Activated naive CD4-positive, alpha-beta T cell treated with anti-CD3 and anti-CD28 coated beads, Interleukin-2, amount 50 U/mL, for 16 hours (primary cell): ENCODE data around the gene SHISAL2A.

ENCODE experiments used
- DNase-seq: peaks from one replicate; pipeline ENCODE4 v3.0.0-alpha.2; 2020

The SHISAL2A gene

DNA sequence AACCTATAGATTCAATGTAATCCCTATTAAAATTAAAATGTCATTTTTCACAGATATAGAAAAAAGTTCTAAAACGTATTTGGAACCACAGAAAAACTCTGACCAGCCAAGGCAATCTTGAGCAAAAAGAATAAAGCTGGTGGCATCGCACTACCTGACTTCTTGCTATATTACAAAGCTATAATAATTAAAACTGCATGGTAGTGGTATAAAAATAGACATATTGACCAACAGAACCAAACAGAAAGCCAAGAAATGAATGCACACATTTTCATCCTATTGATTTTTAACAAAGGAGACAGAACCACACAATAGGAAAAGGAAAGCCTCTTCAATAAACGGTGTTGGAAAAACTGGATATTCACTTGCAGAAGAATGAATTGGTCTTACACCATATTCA is 9.2 kb upstream of the SHISAL2A start:
- DNase-seq = no peak

DNA sequence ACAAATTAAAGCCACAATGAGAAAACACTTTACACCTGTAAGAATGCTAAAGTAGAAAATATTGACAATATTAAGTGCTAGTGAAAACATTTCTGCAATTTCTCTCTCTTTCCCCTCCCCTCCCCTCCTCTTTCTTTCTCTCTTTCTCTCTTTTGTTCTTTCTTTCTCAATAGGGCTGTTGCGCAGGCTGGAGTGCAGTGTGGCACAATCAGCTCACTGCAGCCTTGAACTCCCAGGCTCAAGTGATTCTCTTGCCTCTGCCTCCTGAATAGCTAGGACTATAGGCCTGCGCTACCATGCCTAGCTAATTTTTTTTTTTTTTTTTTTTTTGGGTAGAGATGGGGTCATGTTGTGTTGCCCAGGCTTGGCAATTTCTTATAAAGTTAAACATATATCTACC is 5.9 kb upstream of the SHISAL2A start:
- no peak for DNase-seq

DNA sequence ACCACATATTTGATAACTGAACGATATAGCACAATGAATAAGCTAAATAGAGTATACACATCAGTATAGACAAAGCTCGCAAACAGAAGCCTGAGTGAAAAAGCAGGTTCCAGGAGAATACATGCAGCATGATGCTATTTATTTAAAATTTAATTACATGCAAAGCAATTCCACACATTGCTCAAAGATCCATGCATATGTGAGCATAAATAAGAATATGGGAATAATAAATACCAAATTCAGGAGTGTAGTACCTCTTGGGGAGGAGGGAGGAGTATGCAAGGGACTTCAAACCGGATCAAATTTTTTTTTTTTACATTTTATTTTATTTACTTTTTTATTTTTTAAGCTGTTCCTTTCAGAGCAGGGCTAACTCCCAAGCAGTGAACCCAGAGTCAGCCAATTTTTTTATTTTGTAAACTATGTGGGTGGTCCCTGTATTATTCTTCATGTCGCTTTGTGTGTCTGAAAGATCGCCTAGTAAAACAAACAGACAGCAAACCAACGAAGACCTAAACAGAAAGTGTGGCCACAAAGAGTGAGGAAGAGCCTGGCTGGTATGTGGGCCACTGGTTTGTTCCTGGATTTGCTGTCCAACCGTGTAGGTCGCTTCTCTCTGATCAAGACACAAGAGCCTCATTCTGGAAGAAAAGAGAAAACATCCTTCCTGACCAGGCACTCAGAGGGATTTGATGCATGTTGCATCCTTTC is 4.2 kb upstream of the SHISAL2A start:
- DNase-seq = no peak

GRCh38 chr1:52629325-52629643 is 3.7 kb upstream of the SHISAL2A start:
- DNase-seq = no peak

GRCh38 chr1:52629667-52630066 is 3.3 kb upstream of the SHISAL2A start:
- no peak for DNase-seq

GRCh38 chr1:52631759-52632331 is 1.1 kb upstream of the SHISAL2A start:
- no peak for DNase-seq

- DNase-seq = peak; percentile 52
Observed at GRCh38 chr1:52633291-52633754, 355 bp downstream of the SHISAL2A start.

- peak; percentile 13 for DNase-seq
Observed at GRCh38 chr1:52634111-52634510, 1.1 kb downstream of the SHISAL2A start.

GRCh38 chr1:52635321-52636089 is 2.5 kb downstream of the SHISAL2A start:
- DNase-seq = no peak

DNA sequence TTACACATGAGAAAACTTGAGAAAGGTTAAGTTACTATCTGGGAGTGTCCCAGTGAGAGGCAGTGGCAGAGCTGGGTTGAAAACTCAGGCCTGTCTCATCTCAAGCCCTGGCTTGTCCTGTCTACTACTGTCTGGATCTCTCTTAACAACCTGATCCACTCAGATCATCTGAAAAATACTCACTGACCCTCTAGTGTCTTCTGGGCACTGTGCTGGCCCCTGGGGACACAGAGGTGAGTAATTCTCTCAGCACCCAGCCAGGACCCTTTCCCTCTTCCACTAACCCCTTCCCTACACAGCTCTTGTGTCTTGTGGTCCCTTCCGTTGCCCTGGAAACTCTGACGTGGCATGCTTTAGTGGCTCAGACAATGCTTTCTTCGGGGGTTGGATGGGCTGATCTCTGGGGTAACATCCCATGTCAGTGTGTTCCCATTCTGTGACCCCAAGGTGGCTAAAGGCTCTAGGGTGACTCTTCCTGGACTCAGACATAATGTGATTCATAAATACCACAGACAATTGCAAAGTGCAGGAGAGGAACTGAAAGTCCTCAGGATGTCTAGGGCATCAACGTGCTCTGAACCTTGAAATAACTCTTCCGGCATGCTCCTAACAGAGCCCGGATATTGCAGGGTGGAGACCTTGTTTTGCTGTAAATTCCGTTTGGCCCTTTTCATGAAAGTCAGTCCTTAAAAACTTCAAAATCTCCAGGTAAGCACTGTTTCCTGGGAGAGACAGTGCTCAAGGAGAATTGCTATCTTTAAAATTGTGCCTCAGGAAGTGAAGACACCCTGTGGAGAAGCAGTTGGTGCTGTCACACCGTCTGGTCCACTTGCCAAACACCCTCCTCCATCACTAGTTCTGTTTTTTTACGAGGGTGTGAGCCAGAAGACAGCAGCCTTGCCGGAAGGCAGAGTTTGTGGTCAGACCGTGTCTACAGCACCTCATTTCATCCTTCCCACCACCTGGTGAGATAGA is 4.0 kb downstream of the SHISAL2A start:
- DNase-seq = peak; percentile 54

DNA sequence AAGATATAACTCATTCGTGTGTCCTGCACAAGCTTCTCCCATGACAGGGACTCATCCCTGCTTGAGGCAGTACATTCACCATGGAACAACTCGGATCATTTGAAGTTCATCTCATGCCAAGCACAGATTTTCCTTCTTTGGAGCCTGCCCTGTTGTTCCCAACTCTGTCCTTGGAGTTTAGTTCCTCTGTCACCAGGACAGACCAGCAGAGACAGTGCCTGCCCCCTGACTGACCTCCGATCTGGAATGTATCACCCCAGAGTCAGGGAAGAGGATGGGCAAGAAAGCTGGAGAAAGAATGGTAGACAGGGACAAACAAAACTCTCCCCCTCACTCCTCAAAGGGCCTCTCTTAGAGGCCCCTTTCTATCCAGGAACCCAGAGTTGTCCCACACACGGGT is 5.0 kb downstream of the SHISAL2A start:
- no peak for DNase-seq

DNA sequence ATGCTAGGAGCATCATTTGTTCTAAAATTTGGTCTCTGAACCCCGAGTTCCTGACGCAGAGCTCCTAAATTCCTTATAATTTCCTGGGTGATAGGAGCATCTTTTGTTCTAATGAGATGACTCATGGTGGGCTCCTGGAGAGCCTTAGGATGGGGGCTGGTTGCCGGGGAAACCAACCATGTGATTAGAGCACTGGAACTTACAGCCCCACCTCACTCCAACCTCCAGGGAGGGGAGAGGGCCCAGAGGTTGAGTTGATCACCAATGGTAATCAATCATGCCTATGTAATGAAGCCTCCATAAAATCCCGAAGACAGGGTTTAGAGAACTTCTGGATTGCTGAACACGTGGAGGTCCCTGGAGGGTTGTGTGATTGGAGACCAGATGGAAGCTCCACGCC is 7.7 kb downstream of the SHISAL2A start:
- DNase-seq = no peak

DNA sequence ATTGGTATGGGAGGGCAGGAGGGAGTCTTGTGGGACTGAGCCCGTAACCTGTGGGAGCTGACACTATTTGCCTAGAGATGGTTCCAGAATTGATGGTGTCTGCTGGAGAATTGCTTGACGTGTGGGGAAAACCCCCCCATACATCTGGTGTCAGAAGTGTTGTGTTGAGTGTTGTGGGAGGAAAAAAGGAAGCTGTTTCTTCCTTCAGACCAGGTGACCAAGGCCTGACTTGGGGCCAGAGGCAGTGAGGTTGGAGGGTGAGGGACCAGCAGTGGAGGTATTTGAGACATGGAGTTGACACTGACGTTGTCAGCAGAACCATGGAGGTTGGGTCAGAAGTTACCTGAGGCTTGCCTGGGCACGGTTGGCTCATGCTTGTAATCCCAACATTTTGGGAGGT is 8.3 kb downstream of the SHISAL2A start:
- DNase-seq = no peak

- DNase-seq = no peak
Observed at GRCh38 chr1:52645261-52645660, 12.3 kb downstream of the SHISAL2A start.

DNA sequence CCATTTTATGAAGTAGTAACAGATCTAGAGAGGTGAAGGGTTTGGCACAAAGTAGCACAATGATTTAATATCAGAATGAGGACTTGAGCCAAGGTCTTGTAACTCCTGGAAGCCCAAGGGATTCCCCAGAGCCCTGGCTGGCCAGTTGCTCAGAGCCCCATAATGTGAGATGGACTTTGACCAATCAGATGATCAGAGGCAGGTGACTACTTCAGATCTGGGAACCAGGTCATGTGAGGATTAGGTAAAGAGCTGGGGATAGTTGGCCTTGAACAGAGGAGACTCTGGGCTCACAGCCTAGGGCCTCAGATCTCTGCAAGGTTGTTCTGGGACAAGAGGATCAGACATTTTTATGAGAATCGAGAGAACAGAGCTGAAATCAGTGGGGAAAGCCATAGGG is 18.9 kb downstream of the SHISAL2A start:
- no peak for DNase-seq

DNA sequence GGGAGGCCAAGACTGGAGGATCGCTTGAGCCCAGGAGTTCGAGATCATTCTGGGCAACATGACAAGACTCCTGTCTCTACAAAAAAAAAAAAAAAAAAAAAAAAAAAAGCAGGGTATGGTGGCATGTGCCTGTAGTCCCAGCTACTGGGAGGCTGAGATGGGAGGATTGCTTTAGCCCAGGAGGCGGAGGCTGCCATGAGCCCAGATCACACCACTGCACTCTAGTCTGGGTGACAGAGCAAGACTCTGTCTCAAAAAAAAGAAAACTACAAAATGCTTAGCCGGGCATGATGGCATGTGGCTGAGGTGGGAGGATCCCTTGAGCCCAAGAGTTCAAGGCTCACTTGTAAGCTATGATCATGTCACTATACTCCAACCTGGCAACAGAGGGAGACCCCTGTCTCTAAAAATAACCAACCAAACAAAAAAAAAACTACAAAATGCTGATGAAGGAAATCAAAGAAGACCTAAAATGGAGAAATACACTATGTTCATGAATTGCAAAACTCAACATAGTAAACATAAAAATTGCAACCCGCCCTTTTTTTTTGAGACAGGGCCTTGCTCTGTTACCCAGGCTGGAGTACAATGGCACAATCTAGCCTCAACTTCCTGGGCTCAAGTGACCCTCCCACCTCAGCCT is 20.4 kb downstream of the SHISAL2A start:
- no peak for DNase-seq

GRCh38 chr1:52654063-52654462 is 21.1 kb downstream of the SHISAL2A start:
- DNase-seq = no peak

GRCh38 chr1:52657702-52658101 is 24.7 kb downstream of the SHISAL2A start:
- no peak for DNase-seq

- DNase-seq = no peak
Observed at GRCh38 chr1:52658795-52659194, 25.8 kb downstream of the SHISAL2A start.

- no peak for DNase-seq
Observed at GRCh38 chr1:52659356-52659755, 26.4 kb downstream of the SHISAL2A start.

- DNase-seq = no peak
Observed at GRCh38 chr1:52659851-52660596, 27.1 kb downstream of the SHISAL2A start.

- no peak for DNase-seq
Observed at GRCh38 chr1:52660807-52661206, 27.8 kb downstream of the SHISAL2A start.
